ENCODE measurements around the gene USP37.

USP37 gene

DNA sequence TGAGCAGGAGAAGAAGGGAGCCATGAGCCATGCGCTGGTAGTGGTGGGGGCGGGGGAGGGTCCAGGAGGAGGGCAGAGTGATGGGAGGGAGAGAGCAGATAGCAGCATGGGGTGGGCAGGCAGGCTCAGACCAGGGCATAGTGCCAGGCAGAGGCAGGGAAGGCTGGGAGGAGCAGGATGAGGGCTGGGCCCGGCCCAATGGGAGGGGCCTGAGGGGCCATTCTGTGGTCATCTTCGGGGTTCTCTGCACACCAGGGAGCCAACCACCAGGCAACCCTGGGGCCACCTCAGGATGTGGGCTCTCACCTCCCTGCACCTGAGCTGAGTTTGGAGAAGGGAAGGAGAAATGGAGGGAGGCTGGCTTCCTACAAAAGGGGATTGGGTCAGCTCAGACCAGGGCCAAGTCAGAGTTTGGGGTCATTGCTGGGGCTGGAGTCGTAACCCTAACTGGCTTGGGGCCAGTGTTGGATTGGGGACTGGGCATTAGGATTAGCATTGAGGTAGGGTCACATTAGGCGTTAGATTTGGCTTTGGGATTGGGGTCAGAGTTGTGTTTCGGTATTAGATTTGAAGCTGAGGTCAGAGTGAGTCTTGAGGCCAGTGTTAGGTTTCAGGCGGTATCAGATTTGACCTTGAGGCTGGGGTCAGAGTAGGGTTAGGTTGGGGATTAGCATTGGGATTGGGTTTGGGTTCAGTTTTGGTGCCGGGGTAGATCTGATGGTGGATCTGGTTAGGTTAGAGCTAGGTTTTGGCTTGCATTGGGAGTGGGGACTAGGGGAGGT is 138.0 kb downstream of the USP37 start:
- DNase-seq (ENCODE audit: low read depth), result no peak

DNA sequence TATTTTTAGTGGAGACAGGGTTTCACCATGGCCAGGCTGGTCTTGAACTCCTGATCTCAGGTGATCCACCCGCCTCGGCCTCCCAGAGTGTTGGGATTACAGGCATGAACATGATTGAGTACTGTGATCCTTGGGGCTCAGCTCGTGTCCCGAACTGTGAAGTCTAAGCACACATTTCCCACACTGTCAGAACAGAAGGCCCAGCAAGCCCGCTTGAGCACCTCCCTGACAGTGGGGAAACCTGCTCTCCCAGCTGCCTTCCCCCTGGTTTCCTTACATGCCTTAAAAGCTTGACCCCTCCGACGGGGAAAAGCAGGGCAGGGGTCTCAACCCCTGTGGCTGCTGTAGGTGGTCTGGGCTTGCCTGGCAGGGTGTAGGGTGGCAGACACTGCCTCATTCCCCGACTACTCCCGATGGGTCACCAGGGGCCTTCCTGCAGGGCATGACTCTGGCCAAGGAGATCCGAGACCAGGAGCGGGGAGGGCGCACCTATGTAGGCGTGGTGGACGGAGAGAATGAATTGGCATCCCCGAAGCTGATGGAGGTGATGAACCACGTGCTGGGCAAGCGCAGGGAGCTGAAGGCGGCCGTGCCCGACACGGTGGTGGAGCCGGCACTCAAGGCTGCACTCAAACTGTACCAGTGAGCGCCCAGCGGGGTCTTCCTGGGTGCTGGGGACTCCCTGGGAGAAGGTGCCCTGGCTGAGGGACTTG is 139.1 kb downstream of the USP37 start:
- no peak for DNase-seq (ENCODE audit: low read depth)

DNA sequence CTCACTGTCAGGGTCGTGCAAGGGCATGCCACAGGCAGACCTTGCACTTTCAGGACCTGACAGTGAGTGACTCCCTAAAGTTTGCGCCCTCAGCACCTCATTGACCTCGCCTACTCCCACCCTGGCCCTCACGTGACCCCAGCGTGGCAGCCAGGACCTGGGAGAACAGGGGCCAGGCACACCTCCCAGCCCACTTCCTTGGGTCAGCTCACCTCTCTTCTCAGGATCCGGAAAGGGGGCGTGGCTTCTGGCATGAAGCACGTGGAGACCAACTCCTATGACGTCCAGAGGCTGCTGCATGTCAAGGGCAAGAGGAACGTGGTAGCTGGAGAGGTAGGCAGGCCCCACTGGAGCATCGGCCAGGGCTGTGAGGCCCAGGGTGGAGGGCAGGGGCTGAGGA is 140.4 kb downstream of the USP37 start:
- no peak for DNase-seq (ENCODE audit: low read depth)

DNA sequence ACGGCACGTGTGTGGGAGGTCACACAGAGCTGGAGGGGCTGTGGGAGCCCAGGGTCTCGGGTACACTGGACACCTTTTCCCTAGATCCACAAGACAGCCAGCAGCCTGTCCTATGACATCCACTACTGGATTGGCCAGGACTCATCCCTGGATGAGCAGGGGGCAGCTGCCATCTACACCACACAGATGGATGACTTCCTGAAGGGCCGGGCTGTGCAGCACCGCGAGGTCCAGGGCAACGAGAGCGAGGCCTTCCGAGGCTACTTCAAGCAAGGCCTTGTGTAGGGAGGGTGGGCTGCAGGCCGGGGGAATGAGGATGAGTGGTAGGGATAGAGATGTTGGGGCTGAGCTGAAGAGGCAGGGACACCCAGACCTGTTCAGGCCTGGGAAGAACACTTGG is 142.6 kb downstream of the USP37 start:
- DNase-seq (ENCODE audit: low read depth), result no peak

DNA sequence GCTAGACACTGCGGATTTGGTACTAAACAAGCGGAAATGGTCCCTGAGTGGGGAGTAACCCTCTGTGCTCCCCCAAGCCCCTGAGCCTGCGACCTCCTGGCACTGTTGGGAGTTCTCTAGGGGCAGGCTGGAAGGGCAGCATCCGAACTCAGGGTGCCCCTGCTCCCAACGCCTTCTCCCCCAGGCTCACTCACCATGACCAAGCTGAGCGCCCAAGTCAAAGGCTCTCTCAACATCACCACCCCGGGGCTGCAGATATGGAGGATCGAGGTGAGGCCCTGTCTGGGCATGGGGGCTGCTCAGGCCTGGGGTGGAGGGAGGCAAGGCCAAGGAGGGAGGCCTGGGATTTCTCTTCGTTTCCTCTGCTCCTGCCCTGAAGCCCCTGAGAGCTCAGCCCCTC is 144.6 kb downstream of the USP37 start:
- DNase-seq (ENCODE audit: low read depth), result no peak

DNA sequence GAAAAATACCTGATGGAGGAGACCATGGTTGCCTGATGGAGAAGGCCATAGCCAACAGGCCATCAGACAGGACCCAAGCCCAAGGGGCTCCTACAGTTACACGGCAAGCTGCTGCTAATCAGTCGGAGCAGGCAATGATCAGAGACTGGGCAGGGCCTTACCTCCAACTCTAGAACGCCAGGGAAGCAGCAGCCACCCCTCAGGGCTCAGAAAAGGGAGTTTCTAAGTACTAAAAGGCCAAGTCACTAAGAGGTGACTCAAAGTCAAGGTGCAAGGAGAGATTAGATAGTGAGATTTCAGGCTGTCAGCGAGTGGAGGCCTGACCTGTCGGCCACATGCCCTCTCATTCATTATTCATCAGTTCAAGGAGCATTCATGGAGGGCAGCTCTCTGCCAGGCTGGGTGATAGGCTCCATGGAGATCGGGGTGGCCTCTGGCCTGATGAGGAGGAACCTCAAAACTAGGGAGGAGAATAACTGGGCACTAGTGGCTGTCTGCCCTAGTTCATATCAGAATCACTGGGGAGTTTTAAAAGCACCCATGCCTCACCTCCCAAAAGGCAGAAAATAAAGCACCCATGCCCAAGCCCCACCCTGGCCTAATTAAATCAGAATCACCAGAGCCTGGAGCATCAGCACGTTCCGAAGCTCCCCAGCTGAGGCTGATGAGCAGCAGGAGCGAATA is 145.6 kb downstream of the USP37 start:
- DNase-seq (ENCODE audit: low read depth), result no peak

DNA sequence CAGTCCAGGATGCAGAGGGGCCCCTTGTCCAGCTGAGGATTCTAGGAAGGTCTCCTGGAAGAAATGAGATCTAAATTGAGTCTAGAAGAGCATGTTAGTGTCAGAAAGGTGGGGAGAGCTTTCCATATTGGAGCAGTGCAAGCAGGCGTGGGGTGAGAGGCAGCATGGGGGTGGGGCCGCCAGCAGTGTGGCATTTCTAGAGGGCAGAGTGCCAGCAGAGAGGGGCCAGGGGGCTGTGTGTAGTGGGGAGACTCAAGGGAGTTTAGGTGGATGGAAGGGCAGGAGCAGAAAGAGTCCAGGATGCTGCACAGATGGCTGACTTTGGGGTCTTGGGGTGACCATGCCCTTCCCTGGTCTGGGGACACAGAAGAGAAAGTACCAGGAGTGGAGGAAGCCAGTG is 147.1 kb downstream of the USP37 start:
- no peak for DNase-seq (ENCODE audit: low read depth)

DNA sequence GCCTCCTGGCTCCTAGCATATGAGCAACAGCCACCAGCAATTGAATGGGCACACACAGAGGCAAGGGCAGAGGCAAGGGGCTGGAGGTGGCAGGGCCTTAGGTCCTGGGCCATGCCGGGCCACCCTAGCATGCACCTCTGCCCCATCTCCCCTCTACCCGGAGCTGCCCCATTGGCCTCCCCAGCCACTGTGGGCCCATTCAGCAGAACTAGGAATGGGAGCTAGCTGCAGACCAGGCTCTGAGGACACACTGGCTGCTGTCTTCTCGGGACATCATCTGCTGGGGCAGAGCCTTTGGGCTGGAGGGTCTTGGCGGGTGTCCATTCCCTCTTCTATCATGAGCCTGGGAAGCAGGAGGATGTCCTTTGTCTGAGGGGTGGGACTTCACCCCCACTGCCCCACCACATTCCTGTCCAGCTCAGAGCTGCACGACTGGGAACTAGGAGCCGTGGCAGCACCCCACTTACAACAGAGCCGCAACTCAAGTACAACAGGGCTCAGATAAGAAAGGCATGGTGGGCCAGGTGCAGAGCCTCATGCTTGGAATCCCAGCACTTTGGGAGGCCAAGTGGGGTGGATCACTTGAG is 148.4 kb downstream of the USP37 start:
- DNase-seq (ENCODE audit: low read depth), result no peak

DNA sequence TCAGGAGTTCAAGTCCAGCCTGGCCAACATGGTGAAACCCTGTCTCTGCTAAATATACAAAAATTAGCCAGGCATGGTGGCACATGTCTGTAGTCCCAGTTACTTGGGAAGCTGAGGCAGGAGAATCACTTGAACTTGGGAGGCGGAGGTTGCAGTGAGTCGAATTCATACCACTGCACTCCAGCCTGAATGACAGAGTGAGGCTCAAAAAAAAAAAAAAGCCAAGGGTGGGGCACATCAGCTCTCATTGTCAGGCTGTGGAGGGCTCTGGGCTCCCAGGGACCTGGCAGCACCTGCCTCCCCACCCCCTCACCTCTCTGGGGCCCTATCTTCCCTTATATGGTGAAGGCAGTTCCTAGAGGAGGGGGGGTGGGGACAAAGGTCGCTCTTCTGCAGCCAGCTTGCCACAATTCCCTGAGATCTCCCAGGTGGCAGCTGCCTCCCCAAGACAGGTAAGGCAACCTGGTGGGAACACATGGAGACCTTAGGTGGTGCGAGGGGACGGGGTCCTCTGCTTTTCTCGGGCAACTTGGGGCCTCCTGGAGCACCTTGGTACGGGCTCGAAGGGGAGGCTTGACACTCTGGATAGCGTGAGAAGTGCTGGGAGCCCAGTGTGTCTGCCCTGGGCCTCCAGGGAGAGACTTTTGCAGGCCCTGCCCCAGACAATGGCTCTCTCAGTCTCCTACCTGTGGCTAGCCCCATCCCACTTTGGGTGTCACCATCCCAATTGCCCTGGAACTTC is 149.3 kb downstream of the USP37 start, which contains the start of gene VIL1:
VIL1 (plus strand) TSS at position 407 of the 742 bp plus-strand sequence. CDS start 4,656 bp downstream, outside the sequence.
- DNase-seq (ENCODE audit: low read depth), result no peak

DNA sequence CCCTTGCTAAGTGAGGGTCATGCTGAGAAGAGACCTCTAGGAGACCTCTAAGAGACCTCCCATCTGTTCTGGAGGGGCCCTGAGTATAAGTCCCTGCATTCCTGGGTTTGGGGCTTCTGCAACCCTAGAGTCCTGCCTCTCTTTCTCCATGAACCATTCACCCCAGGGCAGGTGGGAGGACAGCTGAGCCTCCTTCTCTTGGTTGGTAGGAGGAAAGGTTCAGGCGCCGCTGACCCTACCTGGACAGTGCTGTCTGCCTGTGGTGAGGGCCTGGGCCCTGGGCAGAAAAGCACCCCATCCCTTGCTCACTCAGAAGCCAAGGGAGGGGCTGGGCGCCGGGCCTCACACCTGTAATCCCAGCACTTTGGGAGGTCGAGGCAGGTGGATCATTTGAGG is 149.8 kb downstream of the USP37 start:
- no peak for DNase-seq (ENCODE audit: low read depth)

DNA sequence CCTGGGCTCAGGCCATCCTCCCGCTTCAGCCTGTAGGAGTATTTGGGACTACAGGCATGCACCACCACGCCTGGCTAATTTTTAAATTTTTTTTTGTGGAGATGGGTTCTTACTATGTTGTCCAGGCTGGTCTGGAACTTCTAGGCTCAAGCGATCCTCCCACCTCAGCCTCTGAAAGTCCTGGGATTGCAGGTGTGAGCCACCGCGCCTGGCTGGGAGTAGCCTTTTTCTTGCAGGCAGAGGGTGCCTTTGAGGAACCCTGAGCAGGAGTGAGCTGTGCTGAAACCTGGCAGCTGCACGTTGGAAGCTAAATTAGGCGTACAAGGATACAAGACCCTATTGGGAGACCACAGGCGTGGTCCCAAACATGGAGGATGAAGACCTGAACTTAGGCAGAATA is 160.4 kb downstream of the USP37 start:
- no peak for DNase-seq (ENCODE audit: low read depth)

DNA sequence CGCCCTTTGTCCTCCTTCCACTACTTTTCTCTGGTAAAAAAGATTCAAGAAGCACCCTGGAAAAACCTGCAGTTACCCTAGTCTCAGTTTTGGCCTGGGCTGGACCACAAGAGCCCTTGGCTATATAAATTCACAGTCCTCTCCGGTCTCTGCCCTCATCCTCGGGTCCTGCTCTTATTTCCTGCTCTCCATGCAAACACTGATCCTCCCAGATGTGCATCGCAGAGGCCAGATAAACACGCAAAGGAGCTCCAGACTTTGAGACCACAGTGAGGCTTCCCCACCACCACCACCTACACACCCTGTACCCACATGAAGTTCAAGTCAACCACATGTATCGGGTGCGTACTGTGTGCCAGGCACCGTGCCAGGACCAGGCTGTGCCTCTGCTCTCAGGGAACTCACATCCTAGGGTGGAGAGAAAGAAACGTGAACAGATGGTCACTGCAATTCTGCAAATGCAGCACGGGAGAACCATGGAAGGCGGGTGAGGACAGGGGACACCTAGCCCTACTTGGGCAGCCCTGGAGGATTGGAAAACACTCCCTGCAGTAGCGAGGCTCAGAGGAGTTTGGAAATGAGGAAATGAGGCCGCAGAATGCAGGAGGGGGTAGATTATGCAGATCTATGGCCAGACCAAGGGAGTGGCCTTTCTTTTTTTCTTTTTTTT is 161.1 kb downstream of the USP37 start:
- DNase-seq (ENCODE audit: low read depth), result peak; percentile 48

DNA sequence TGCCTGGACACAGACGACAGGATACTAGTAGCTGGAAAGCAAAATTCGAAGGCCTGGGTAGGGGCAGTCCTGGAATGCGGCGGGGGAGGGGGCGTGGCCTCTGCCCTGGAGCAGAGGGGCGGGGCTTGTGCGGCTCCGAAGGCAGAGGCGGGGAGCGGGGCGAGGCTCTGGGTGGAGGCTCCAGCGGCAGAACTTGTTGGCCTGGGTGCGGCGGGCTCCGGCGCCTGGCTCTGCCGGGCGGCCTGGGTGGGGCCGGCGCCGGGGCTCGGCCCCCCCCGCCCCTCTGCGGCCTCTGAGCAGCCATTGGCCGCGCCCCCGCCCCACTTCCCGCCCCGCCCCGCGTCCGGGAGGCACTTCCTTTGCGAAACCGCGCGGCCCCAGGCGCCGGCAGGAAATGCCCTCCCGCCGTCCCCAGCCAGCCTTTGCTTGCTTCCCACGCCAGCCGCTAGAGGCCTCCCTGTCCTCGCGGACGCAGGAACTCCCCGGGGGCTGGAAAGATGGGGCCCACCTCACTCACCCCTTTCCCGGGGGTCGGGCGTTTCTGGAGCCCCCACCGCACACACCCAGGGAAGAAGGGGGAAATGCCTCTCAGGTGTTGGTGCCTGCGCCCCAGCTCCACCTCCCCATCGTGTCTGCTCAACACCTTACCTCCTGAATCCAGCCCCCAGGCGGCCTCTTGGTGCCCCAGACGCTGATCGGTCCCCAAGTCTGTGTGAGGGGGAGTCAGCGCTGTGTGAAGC is 161.8 kb downstream of the USP37 start:
- DNase-seq (ENCODE audit: low read depth), result peak; percentile 95

DNA sequence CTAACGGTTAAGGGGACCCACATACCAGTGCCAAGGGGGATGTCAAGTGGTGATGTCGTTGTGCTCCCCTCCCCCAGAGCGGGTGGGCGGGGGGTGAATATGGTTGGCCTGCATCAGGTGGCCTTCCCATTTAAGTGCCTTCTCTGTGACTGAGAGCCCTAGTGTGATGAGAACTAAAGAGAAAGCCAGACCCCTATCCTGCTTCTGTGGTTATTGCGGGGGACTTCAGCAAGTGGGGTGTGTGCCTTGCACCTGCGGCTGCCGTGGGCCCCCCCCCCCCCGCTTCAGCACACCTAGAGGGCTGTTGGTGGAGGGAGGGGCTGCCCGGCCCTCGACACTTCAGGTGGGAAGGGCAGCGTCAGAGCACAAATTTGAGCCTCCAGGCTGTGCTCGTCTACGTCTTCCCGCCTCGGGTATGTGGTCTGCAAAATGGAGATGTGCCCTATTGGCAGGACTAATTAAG is 162.4 kb downstream of the USP37 start:
- DNase-seq (ENCODE audit: low read depth), result no peak

DNA sequence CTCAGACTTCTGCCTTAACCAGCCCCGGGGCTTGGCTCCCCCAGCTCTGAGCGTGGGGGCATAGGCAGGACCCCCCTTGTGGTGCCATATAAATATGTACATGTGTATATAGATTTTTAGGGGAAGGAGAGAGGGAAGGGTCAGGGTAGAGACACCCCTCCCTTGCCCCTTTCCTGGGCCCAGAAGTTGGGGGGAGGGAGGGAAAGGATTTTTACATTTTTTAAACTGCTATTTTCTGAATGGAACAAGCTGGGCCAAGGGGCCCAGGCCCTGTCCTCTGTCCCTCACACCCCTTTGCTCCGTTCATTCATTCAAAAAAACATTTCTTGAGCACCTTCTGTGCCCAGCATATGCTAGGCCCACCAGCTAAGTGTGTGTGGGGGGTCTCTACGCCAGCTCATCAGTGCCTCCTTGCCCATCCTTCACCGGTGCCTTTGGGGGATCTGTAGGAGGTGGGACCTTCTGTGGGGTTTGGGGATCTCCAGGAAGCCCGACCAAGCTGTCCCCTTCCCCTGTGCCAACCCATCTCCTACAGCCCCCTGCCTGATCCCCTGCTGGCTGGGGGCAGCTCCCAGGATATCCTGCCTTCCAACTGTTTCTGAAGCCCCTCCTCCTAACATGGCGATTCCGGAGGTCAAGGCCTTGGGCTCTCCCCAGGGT is 162.9 kb downstream of the USP37 start:
- no peak for DNase-seq (ENCODE audit: low read depth)

DNA sequence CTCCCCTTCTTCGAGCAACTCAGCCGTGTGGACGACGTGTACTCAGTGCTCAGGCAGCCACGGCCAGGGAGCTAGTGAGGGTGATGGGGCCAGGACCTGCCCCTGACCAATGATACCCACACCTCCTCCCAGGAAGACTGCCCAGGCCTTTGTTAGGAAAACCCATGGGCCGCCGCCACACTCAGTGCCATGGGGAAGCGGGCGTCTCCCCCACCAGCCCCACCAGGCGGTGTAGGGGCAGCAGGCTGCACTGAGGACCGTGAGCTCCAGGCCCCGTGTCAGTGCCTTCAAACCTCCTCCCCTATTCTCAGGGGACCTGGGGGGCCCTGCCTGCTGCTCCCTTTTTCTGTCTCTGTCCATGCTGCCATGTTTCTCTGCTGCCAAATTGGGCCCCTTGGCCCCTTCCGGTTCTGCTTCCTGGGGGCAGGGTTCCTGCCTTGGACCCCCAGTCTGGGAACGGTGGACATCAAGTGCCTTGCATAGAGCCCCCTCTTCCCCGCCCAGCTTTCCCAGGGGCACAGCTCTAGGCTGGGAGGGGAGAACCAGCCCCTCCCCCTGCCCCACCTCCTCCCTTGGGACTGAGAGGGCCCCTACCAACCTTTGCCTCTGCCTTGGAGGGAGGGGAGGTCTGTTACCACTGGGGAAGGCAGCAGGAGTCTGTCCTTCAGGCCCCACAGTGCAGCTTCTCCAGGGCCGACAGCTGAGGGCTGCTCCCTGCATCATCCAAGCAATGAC is 163.6 kb downstream of the USP37 start:
- no peak for DNase-seq (ENCODE audit: low read depth)

DNA sequence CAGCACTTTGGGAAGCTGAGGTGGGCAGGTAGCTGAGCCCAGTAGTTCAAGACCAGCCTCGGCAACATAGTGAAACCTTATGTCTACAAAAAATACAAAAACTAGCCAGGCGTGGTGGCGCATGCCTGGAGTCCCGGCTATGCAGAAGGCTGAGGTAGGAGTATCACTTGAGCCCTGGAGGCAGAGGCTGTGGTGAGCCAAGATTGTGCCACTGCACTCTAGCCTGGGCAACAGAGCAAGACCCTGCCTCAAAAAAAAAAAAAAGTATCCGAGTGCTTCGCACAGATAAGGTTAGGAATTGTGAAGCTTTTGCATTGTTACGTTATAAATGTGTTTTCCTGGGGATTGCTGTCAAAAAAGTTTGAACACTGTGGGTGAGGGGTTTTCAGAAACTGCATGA is 164.3 kb downstream of the USP37 start:
- no peak for DNase-seq (ENCODE audit: low read depth)

DNA sequence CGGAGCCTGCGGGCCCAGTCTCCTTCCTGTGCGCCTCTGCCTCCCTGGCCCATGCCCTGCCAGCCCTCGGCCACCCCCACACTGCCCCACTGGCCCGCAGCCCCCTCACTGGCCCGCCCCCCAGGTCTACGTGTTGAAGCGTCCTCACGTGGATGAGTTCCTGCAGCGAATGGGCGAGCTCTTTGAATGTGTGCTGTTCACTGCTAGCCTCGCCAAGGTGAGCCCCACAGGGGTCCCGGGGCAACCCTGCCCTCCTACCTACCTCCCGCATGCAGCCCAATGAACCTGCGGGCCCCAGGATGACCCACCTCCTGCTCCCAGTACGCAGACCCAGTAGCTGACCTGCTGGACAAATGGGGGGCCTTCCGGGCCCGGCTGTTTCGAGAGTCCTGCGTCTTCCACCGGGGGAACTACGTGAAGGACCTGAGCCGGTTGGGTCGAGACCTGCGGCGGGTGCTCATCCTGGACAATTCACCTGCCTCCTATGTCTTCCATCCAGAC is 165.2 kb downstream of the USP37 start:
- no peak for DNase-seq (ENCODE audit: low read depth)

DNA sequence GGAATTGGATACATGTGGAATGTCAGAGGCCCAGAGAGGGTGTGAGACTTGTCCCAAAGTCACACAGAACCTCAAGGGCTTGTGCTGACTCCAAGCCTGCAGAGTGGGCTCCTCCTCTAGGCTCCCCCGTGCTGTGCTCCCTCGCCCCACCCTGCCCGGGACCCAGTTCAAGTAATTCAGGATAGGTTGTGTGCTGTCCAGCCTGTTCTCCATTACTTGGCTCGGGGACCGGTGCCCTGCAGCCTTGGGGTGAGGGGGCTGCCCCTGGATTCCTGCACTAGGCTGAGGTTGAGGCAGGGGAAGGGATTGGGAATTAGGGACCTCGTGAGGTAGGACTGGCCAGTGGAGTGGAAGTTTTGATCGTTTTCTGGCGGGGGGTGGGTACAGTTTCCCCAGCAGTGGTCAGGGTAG is 165.7 kb downstream of the USP37 start:
- DNase-seq (ENCODE audit: low read depth), result no peak

All from iris pigment epithelial cell (primary cell).